HepG2 (cell line): Measurements from ENCODE around the gene CXCL3. TPM values are rescaled to one million over a fixed set of nuclear protein-coding genes. Genes with fewer than 3 reads are reported as not detected.

Experiments used
- ATAC-seq: fragments of 200-7000 bp; cut with Tn5 transposase; 3 replicates; pipeline ENCODE4 v1.9.1; 2020; ENCODE audit warnings: mild to moderate bottlenecking, moderate library complexity
- BruUV-seq: library from RNA; stranded (reverse); fragments of 400-500 nt; replicated peaks from 2 replicates; lab custom pipeline; 2021; lab: Mats Ljungman, UMichigan
- CTCF ChIA-PET: fragments of 300-600 bp; formaldehyde crosslinking; extraction: SDS; loops from one replicate; lab custom pipeline; 2021; ENCODE audit warnings: low total read pairs, inconsistent platforms, low intra/inter-chr PET ratio; lab: Yijun Ruan, JAX
- POLR2A ChIA-PET: fragments of 350-600 bp; sonication (Branson Sonifier 250); formaldehyde crosslinking; loops from one replicate; lab custom pipeline; 2020; ENCODE audit warnings: antibody characterized with exemption, inconsistent platforms; lab: Yijun Ruan, JAX
- DNase-seq: peaks from one replicate; pipeline ENCODE4 v3.0.0-alpha.2; 2015; ENCODE audit warnings: low spot score
- FAIRE-seq: peaks from 3 replicates; lab custom pipeline; 2011; peaks lifted over from hg19 to GRCh38; lab: Jason Lieb, UNC
- H2AFZ ChIP-seq: one replicate; pipeline ENCODE4 v1.6.1; 2011; ENCODE audit warnings: low read length, inconsistent platforms
- H3K27ac ChIP-seq: fragments of 300-600 bp; 3 replicates; pipeline ENCODE4 v1.8.0; 2011; ENCODE audit warnings: mixed run types, mild to moderate bottlenecking, mixed read lengths, low read length, inconsistent platforms; ENCODE audit not compliant: insufficient read depth; ENCODE audit errors: extremely low read length
- H3K27me3 ChIP-seq, 2 experiments: fragments of 200-600 bp in 1 of 2; 2 replicates in 1 of 2; 3 replicates in 1 of 2; pipeline versions ENCODE4 v1.6.0 to v1.8.0; 2011; ENCODE audit warnings: low read length in 2 of 2, mild to moderate bottlenecking in 2 of 2, moderate library complexity in 2 of 2, inconsistent platforms in 1 of 2; ENCODE audit not compliant: insufficient read depth in 2 of 2, control insufficient read depth in 1 of 2
- H3K36me3 ChIP-seq, 2 experiments: fragments of 200-600 bp in 1 of 2; replicated peaks in 1 of 2; 2 replicates in 1 of 2; 3 replicates in 1 of 2; pipeline versions ENCODE4 v1.5.1 to v1.8.0; 2011; ENCODE audit warnings: low read length in 2 of 2, inconsistent platforms in 1 of 2; ENCODE audit not compliant: insufficient read depth in 2 of 2, control insufficient read depth in 1 of 2
- H3K4me1 ChIP-seq: 2 replicates; pipeline ENCODE4 v1.5.1; 2012; ENCODE audit warnings: low read length, inconsistent platforms; ENCODE audit not compliant: insufficient read depth
- H3K4me2 ChIP-seq: 2 replicates; pipeline ENCODE4 v1.6.0; 2011; ENCODE audit warnings: low read depth, low read length, inconsistent platforms
- H3K4me3 ChIP-seq, 3 experiments: fragments of 200-600 bp in 1 of 3; sonication (generic), shearing (Covaris generic) in 1 of 3; replicated peaks in 1 of 3; 2 replicates each; pipeline ENCODE4 v1.5.1; 2011 to 2016; ENCODE audit warnings: low read length in 3 of 3, inconsistent platforms in 2 of 3, low read depth in 2 of 3, mild to moderate bottlenecking in 2 of 3, control low read depth in 1 of 3, mixed read lengths in 1 of 3; ENCODE audit not compliant: insufficient read depth in 1 of 3
- H3K79me2 ChIP-seq: one replicate; pipeline ENCODE4 v1.6.1; 2011; ENCODE audit warnings: low read length, inconsistent platforms; ENCODE audit not compliant: insufficient read depth
- H3K9ac ChIP-seq: 2 replicates; pipeline ENCODE4 v1.6.0; 2011; ENCODE audit warnings: mild to moderate bottlenecking, low read depth, low read length, inconsistent platforms; ENCODE audit not compliant: insufficient read depth
- H3K9me3 ChIP-seq: 2 replicates; pipeline ENCODE4 v1.5.1; 2012; ENCODE audit warnings: mild to moderate bottlenecking, low read length
- H4K20me1 ChIP-seq: 2 replicates; pipeline ENCODE4 v1.6.0; 2011; ENCODE audit warnings: inconsistent platforms, mild to moderate bottlenecking, low read length, moderate library complexity; ENCODE audit not compliant: insufficient read depth
- CC2D1A ChIP-seq: sonication (generic); formaldehyde crosslinking; IDR thresholded peaks from 2 replicates; pipeline ENCODE4 v1.8.1; 2023; ENCODE audit warnings: mild to moderate bottlenecking, missing genetic modification reagents
- EED ChIP-seq: sonication (generic); formaldehyde crosslinking; IDR thresholded peaks from 2 replicates; pipeline ENCODE4 v1.5.0; 2020; ENCODE audit warnings: mild to moderate bottlenecking, missing genetic modification reagents
- FOXP4 ChIP-seq: sonication (generic); formaldehyde crosslinking; IDR thresholded peaks from 2 replicates; pipeline ENCODE4 v1.4.0; 2020; ENCODE audit warnings: missing genetic modification reagents
- HOXA3 ChIP-seq: sonication (generic); formaldehyde crosslinking; IDR thresholded peaks from 2 replicates; pipeline ENCODE4 v1.5.0; 2020; ENCODE audit warnings: missing genetic modification reagents
- ISL2 ChIP-seq: sonication (generic); formaldehyde crosslinking; IDR thresholded peaks from 2 replicates; pipeline ENCODE4 v1.5.0; 2020; ENCODE audit warnings: missing genetic modification reagents
- RBM22 ChIP-seq: fragments of 200-400 bp; formaldehyde crosslinking; optimal IDR thresholded peaks from 2 replicates; pipeline ENCODE3; 2017; ENCODE audit warnings: mild to moderate bottlenecking, low read length, moderate library complexity
- SYNCRIP ChIP-seq: fragments of 200-400 bp; formaldehyde crosslinking; IDR thresholded peaks from 2 replicates; pipeline ENCODE4 v1.6.1; 2018; ENCODE audit warnings: mild to moderate bottlenecking, low read depth, low read length; ENCODE audit not compliant: insufficient read depth
- YEATS2 ChIP-seq: sonication (generic); formaldehyde crosslinking; IDR thresholded peaks from 2 replicates; pipeline ENCODE4 v1.4.0; 2020; ENCODE audit warnings: missing genetic modification reagents, borderline replicate concordance
- ZMYM2 ChIP-seq: sonication (generic); formaldehyde crosslinking; IDR thresholded peaks from 2 replicates; pipeline ENCODE4 v1.8.0; 2022; ENCODE audit warnings: mild to moderate bottlenecking, missing genetic modification reagents
- ZNF12 ChIP-seq: sonication (generic); formaldehyde crosslinking; IDR thresholded peaks from 2 replicates; pipeline ENCODE4 v1.5.0; 2020; ENCODE audit warnings: missing genetic modification reagents
- ZNF589 ChIP-seq: sonication (generic); formaldehyde crosslinking; conservative IDR thresholded peaks from 2 replicates; pipeline ENCODE4 v1.8.0; 2022; ENCODE audit warnings: mild to moderate bottlenecking, moderate library complexity, missing genetic modification reagents
- ZNF619 ChIP-seq: sonication (generic); formaldehyde crosslinking; IDR thresholded peaks from 2 replicates; pipeline ENCODE4 v1.4.0; 2020; ENCODE audit warnings: mild to moderate bottlenecking, missing genetic modification reagents
- WGBS: methylation state at CpG from one replicate; pipeline ENCODE4 v1.1.6; 2017; ENCODE audit warnings: low lambda C conversion rate; 5-methylcytosine and 5-hydroxymethylcytosine counted together
- in situ Hi-C: cut with HindIII; loops from 2 replicates; pipeline ENCODE4 v1.10.0; 2017; ENCODE audit warnings: low pct_unique_long_range_greater_than_20kb; ENCODE audit not compliant: extremely low pct_ligation_motif_present
- intact Hi-C: fragments of 100-400 bp; cut with micrococcal nuclease; formaldehyde crosslinking; loops from one replicate; pipeline ENCODE4 v1.10.0; 2022; ENCODE audit not compliant: unreplicated experiment
- polyA plus RNA-seq, 8 experiments: library from polyadenylated mRNA; depleted of rRNA in 3 of 8; stranded (reverse) in 7 of 8; unstranded in 1 of 8; fragments of >200 nt; fragmentation: Illumina TruSeq in 4 of 8; extraction: Trizol in 4 of 8; gene quantifications; 2 replicates each; pipeline versions ENCODE4 v1.2.1 to v1.2.3, GENCODE V29; 2011 to 2016; ENCODE audit warnings: low read depth in 4 of 8, missing spikeins in 1 of 8, mixed read lengths in 1 of 8; ENCODE audit not compliant: insufficient read depth in 1 of 8
- total RNA-seq, 5 experiments: library from RNA; depleted of rRNA; stranded (reverse); fragments of >200 nt; fragmentation: Illumina TruSeq; extraction: Trizol; gene quantifications; 2 replicates each; pipeline ENCODE4 v1.2.3, GENCODE V29; 2016; ENCODE audit warnings: low read depth in 1 of 5

The CXCL3 gene
- total and polyA plus RNA-seq, 2 of the 13 experiments (the other 11 are each of a cell fraction or from before 2014, with no cell fraction given) = 0.13 TPM; not detected in 1

GRCh38 chr4:74028504-74028903 is 10.0 kb downstream of the CXCL3 start (continued):
- TF ChIP-seq SYNCRIP (no peak), CC2D1A (CRISPR knock-in tag) (no peak), ZNF619 (CRISPR knock-in tag) (no peak), HOXA3 (no peak)
- TF ChIP-seq, all 625 proteins: peak for 0

DNA sequence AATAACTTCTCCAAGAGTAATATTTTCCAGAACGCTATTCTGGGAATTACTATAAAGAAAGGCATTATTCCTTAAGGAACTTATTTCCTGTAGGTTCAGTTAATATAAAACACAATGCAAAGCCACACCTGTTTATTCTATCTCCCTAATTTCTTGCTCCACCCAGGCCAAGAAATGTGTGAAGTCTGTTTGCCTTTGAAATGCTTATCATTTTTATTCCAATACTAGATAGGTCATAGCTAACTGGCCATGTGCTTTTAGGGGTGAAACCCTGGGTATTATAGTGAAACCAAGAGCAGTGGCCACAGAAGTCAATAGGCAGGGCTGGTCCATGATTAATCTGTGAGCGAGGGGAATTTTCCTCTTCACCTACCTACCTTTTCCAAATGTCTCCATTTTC is 14.8 kb downstream of the CXCL3 start:
- Histone ChIP-seq H3K27ac (no peak overlapping the region), H3K36me3 (no peaks in the 10 kb centered on the region), H3K27me3 (no peaks in the 10 kb centered on the region), H3K4me3 (no peak overlapping the region), H3K4me1 (no peaks in the 10 kb centered on the region), H3K9ac (no peak overlapping the region), H4K20me1 (no peaks in the 10 kb centered on the region), H3K4me2 (no peak overlapping the region), H3K9me3 (no peaks in the 10 kb centered on the region), H3K79me2 (no peaks in the 10 kb centered on the region), H2AFZ (no peak overlapping the region)
- DNase-seq (no peak), FAIRE-seq (no peak), ATAC-seq (no peak)
- WGBS = 7% methylated on average over 2 of the region's 2 CpGs
- ChIA-PET CTCF (no interaction called here), POLR2A (no interaction called here)
- TF ChIP-seq YEATS2 = no peak
- TF ChIP-seq ZNF589 (CRISPR knock-in tag) = no peak
- no peak for TF ChIP-seq FOXP4
- TF ChIP-seq ZNF12 = no peak
- TF ChIP-seq RBM22 = no peak
- no peak for TF ChIP-seq EED
- no peak for TF ChIP-seq ZMYM2 (CRISPR knock-in tag)
- TF ChIP-seq ISL2 (CRISPR knock-in tag) = no peak
- no TSS peak for BruUV-seq
- in situ Hi-C loops (no loop called here), intact Hi-C loops (no loop called here)
